Measurements from ENCODE around the gene C20orf202.
"Not testable (repeated sequence)": the region's sequence is repeated elsewhere in the genome, so short reads cannot be mapped to it uniquely, and the experiment has no call there.

The C20orf202 gene

GRCh38 chr20:1225783-1226654 is 22.8 kb downstream of the C20orf202 start, which contains the start of gene RAD21L1:
TSS of gene RAD21L1 (plus strand) at chr20:1226044. CDS start at chr20:1228454, 2,410 bp downstream.
- H3K27ac Mint-ChIP-seq = no peak within 1 kb of the TSS
- DNase-seq (ENCODE audit: low spot score in 2 of 2) (peak; percentile 19 to 68), ATAC-seq (ENCODE audit: low read depth) (peak; percentile 79)
- peaks cover 3% of the 10 kb centered on the region for H3K4me1 Mint-ChIP-seq
- H3K27me3 Mint-ChIP-seq = peaks cover 8% of the 10 kb centered on the region
- H3K4me3 Mint-ChIP-seq = peak within 1 kb of the TSS; percentile 74
- H3K36me3 Mint-ChIP-seq = no peaks in the 10 kb centered on the region
- H3K9me3 Mint-ChIP-seq = peaks cover 5% of the 10 kb centered on the region

GRCh38 chr20:1229541-1229940 is 26.3 kb downstream of the C20orf202 start:
- Mint-ChIP-seq H3K27ac (no peak overlapping the region), H3K9me3 (no peaks in the 10 kb centered on the region), H3K27me3 (peaks cover 7% of the 10 kb centered on the region), H3K4me3 (no peak overlapping the region), H3K4me1 (peaks cover 3% of the 10 kb centered on the region), H3K36me3 (no peaks in the 10 kb centered on the region)
- no peak for DNase-seq (ENCODE audit: low spot score in 2 of 2)
- no peak for ATAC-seq (ENCODE audit: low read depth)

GRCh38 chr20:1232286-1233111 is 29.2 kb downstream of the C20orf202 start:
- Mint-ChIP-seq H3K27ac (no peak overlapping the region), H3K4me3 (no peak overlapping the region), H3K4me1 (no peaks in the 10 kb centered on the region), H3K27me3 (peaks cover 7% of the 10 kb centered on the region), H3K36me3 (no peaks in the 10 kb centered on the region), H3K9me3 (no peaks in the 10 kb centered on the region)
- ATAC-seq (ENCODE audit: low read depth) = no peak
- DNase-seq (ENCODE audit: low spot score in 2 of 2) = no peak

- Mint-ChIP-seq H3K27me3 (peaks cover 4% of the 10 kb centered on the region), H3K27ac (no peak overlapping the region), H3K4me3 (no peak overlapping the region), H3K36me3 (no peaks in the 10 kb centered on the region), H3K9me3 (no peaks in the 10 kb centered on the region), H3K4me1 (peaks cover 3% of the 10 kb centered on the region)
- no peak for ATAC-seq (ENCODE audit: low read depth)
- DNase-seq (ENCODE audit: low spot score in 2 of 2) = no peak
These were observed 37.3 kb downstream of the C20orf202 start for GRCh38 chr20:1240549-1240948.

GRCh38 chr20:1241456-1241855 is 38.2 kb downstream of the C20orf202 start:
- Mint-ChIP-seq H3K36me3 (no peaks in the 10 kb centered on the region), H3K27me3 (peaks cover 4% of the 10 kb centered on the region), H3K27ac (no peak overlapping the region), H3K9me3 (no peaks in the 10 kb centered on the region), H3K4me1 (peaks cover 3% of the 10 kb centered on the region), H3K4me3 (no peak overlapping the region)
- no peak for DNase-seq (ENCODE audit: low spot score in 2 of 2)
- no peak for ATAC-seq (ENCODE audit: low read depth)

GRCh38 chr20:1242099-1242498 is 38.8 kb downstream of the C20orf202 start:
- Mint-ChIP-seq H3K27ac (no peak overlapping the region), H3K9me3 (no peaks in the 10 kb centered on the region), H3K4me1 (peaks cover 3% of the 10 kb centered on the region), H3K36me3 (no peaks in the 10 kb centered on the region), H3K4me3 (no peak overlapping the region), H3K27me3 (peaks cover 4% of the 10 kb centered on the region)
- ATAC-seq (ENCODE audit: low read depth) (no peak), DNase-seq (ENCODE audit: low spot score in 2 of 2) (no peak)

GRCh38 chr20:1242530-1242929 is 39.3 kb downstream of the C20orf202 start:
- Mint-ChIP-seq H3K9me3 (no peaks in the 10 kb centered on the region), H3K27ac (no peak overlapping the region), H3K36me3 (no peaks in the 10 kb centered on the region), H3K4me3 (no peak overlapping the region), H3K4me1 (peaks cover 3% of the 10 kb centered on the region), H3K27me3 (peaks cover 4% of the 10 kb centered on the region)
- DNase-seq (ENCODE audit: low spot score in 2 of 2) = no peak
- ATAC-seq (ENCODE audit: low read depth) = no peak

GRCh38 chr20:1245578-1245977 is 42.3 kb downstream of the C20orf202 start:
- H3K9me3 Mint-ChIP-seq = no peaks in the 10 kb centered on the region
- H3K4me3 Mint-ChIP-seq = no peak overlapping the region
- peaks cover 3% of the 10 kb centered on the region for H3K4me1 Mint-ChIP-seq
- no peak overlapping the region for H3K27ac Mint-ChIP-seq
- H3K36me3 Mint-ChIP-seq = no peaks in the 10 kb centered on the region
- ATAC-seq (ENCODE audit: low read depth) (no peak), DNase-seq (ENCODE audit: low spot score in 2 of 2) (no peak)
- H3K27me3 Mint-ChIP-seq = peaks cover 2% of the 10 kb centered on the region

- Mint-ChIP-seq H3K9me3 (peaks cover 4% of the 10 kb centered on the region), H3K4me1 (no peaks in the 10 kb centered on the region), H3K4me3 (no peak overlapping the region), H3K27ac (no peak overlapping the region), H3K36me3 (no peaks in the 10 kb centered on the region), H3K27me3 (peaks cover 4% of the 10 kb centered on the region)
- no peak for ATAC-seq (ENCODE audit: low read depth)
- no peak for DNase-seq (ENCODE audit: low spot score in 2 of 2)
These were observed 44.4 kb downstream of the C20orf202 start for GRCh38 chr20:1247689-1248088.

GRCh38 chr20:1250282-1250681 is 47.0 kb downstream of the C20orf202 start:
- H3K4me3 Mint-ChIP-seq; H3K27me3 Mint-ChIP-seq; DNase-seq (ENCODE audit: low spot score in 2 of 2); ATAC-seq (ENCODE audit: low read depth); H3K4me1 Mint-ChIP-seq; H3K9me3 Mint-ChIP-seq; H3K36me3 Mint-ChIP-seq; H3K27ac Mint-ChIP-seq: not testable (repeated sequence)

- Mint-ChIP-seq H3K9me3 (peaks cover 4% of the 10 kb centered on the region), H3K36me3 (no peaks in the 10 kb centered on the region), H3K27me3 (peaks cover 4% of the 10 kb centered on the region), H3K27ac (no peak overlapping the region), H3K4me1 (no peaks in the 10 kb centered on the region), H3K4me3 (no peak overlapping the region)
- DNase-seq (ENCODE audit: low spot score in 2 of 2) = no peak
- ATAC-seq (ENCODE audit: low read depth) = no peak
These were observed 49.2 kb downstream of the C20orf202 start for GRCh38 chr20:1252416-1252815.

- Mint-ChIP-seq H3K27me3 (peaks cover 4% of the 10 kb centered on the region), H3K4me3 (no peak overlapping the region), H3K36me3 (no peaks in the 10 kb centered on the region), H3K27ac (no peak overlapping the region), H3K9me3 (peaks cover 4% of the 10 kb centered on the region), H3K4me1 (no peaks in the 10 kb centered on the region)
- no peak for ATAC-seq (ENCODE audit: low read depth)
- no peak for DNase-seq (ENCODE audit: low spot score in 2 of 2)
These were observed 51.0 kb downstream of the C20orf202 start for GRCh38 chr20:1254254-1254653.

- DNase-seq (ENCODE audit: low spot score in 2 of 2) (no peak), ATAC-seq (ENCODE audit: low read depth) (no peak)
- peaks cover 4% of the 10 kb centered on the region for H3K9me3 Mint-ChIP-seq
- no peaks in the 10 kb centered on the region for H3K36me3 Mint-ChIP-seq
- peaks cover 4% of the 10 kb centered on the region for H3K27me3 Mint-ChIP-seq
- no peak overlapping the region for H3K27ac Mint-ChIP-seq
- H3K4me3 Mint-ChIP-seq = no peak overlapping the region
- H3K4me1 Mint-ChIP-seq = no peaks in the 10 kb centered on the region
These were observed 52.4 kb downstream of the C20orf202 start for GRCh38 chr20:1255675-1256074.

Measured in memory B cell (primary cell).